H9 (cell line): ENCODE measurements around the gene SPDYA. TPM values are rescaled to one million over a fixed set of nuclear protein-coding genes. Genes with fewer than 3 reads are reported as not detected.

Source experiments
- DNase-seq: peaks from one replicate; pipeline ENCODE4 v3.0.0-alpha.2; 2017
- H2AFZ ChIP-seq: one replicate; pipeline ENCODE4 v1.6.1; 2013; ENCODE audit warnings: mild to moderate bottlenecking, low read length, control low read depth, moderate library complexity
- H2AK5ac ChIP-seq: 2 replicates; pipeline ENCODE4 v1.6.1; 2013; ENCODE audit warnings: low read length, control low read depth, mixed read lengths; ENCODE audit not compliant: insufficient read length
- H2BK120ac ChIP-seq: one replicate; pipeline ENCODE4 v1.6.1; 2013; ENCODE audit warnings: low read depth, mild to moderate bottlenecking, low read length, control low read depth, inconsistent platforms; ENCODE audit not compliant: poor library complexity, severe bottlenecking
- H2BK12ac ChIP-seq: 2 replicates; pipeline ENCODE4 v1.6.1; 2013; ENCODE audit warnings: low read length, control low read depth, mixed read lengths, low read depth; ENCODE audit not compliant: insufficient read length
- H2BK15ac ChIP-seq: 2 replicates; pipeline ENCODE4 v1.6.1; 2013; ENCODE audit warnings: low read depth, low read length, control low read depth
- H2BK20ac ChIP-seq: one replicate; pipeline ENCODE4 v1.6.1; 2013; ENCODE audit warnings: low read depth, mild to moderate bottlenecking, low read length, control low read depth, inconsistent platforms; ENCODE audit not compliant: poor library complexity, severe bottlenecking
- H2BK5ac ChIP-seq: 2 replicates; pipeline ENCODE4 v1.6.1; 2013; ENCODE audit warnings: low read length, control low read depth, mixed read lengths; ENCODE audit not compliant: insufficient read length
- H3K14ac ChIP-seq: 2 replicates; pipeline ENCODE4 v1.6.1; 2013; ENCODE audit warnings: low read length, control low read depth; ENCODE audit not compliant: insufficient read depth
- H3K18ac ChIP-seq: 2 replicates; pipeline ENCODE4 v1.6.1; 2013; ENCODE audit warnings: low read depth, mild to moderate bottlenecking, mixed read lengths, low read length, control low read depth; ENCODE audit not compliant: insufficient read length
- H3K23ac ChIP-seq: 2 replicates; pipeline ENCODE4 v1.6.1; 2013; ENCODE audit warnings: low read length, control low read depth, mixed read lengths, low read depth; ENCODE audit not compliant: insufficient read length
- H3K23me2 ChIP-seq: 2 replicates; pipeline ENCODE4 v1.6.1; 2013; ENCODE audit warnings: low read depth, mild to moderate bottlenecking, mixed read lengths, low read length, control low read depth; ENCODE audit not compliant: insufficient read length, poor library complexity, severe bottlenecking
- H3K27ac ChIP-seq: 2 replicates; pipeline ENCODE4 v1.5.1; 2013; ENCODE audit warnings: low read length, control low read depth, mixed read lengths, low read depth; ENCODE audit not compliant: insufficient read length
- H3K27me3 ChIP-seq: 2 replicates; pipeline ENCODE4 v1.6.1; 2013; ENCODE audit warnings: low read length, control low read depth, inconsistent platforms; ENCODE audit not compliant: insufficient read depth
- H3K4ac ChIP-seq: 2 replicates; pipeline ENCODE4 v1.6.1; 2013; ENCODE audit warnings: low read depth, mild to moderate bottlenecking, control low read depth, inconsistent platforms, low read length, moderate library complexity
- H3K4me1 ChIP-seq: 2 replicates; pipeline ENCODE4 v1.6.1; 2013; ENCODE audit warnings: low read length, control low read depth, inconsistent platforms; ENCODE audit not compliant: insufficient read depth
- H3K4me2 ChIP-seq: 2 replicates; pipeline ENCODE4 v1.6.1; 2013; ENCODE audit warnings: low read length, control low read depth, mixed read lengths; ENCODE audit not compliant: insufficient read length, insufficient read depth
- H3K56ac ChIP-seq: 2 replicates; pipeline ENCODE4 v1.6.1; 2013; ENCODE audit warnings: low read depth, mild to moderate bottlenecking, mixed read lengths, low read length, control low read depth; ENCODE audit not compliant: insufficient read length
- H3K79me1 ChIP-seq: 2 replicates; pipeline ENCODE4 v1.6.1; 2013; ENCODE audit warnings: low read depth, mild to moderate bottlenecking, moderate library complexity, low read length, control low read depth, inconsistent platforms; ENCODE audit not compliant: insufficient read depth, poor library complexity, severe bottlenecking
- H3K79me2 ChIP-seq: 2 replicates; pipeline ENCODE4 v1.6.1; 2013; ENCODE audit warnings: low read length, control low read depth, inconsistent platforms; ENCODE audit not compliant: insufficient read depth
- H3K9ac ChIP-seq: 2 replicates; pipeline ENCODE4 v1.6.1; 2013; ENCODE audit warnings: low read length, control low read depth, mixed read lengths; ENCODE audit not compliant: insufficient read length; ENCODE audit errors: extremely low read depth
- H3K9me3 ChIP-seq: one replicate; pipeline ENCODE4 v1.6.1; 2013; ENCODE audit warnings: low read depth, low read length, inconsistent platforms; ENCODE audit not compliant: control insufficient read depth
- H3T11ph ChIP-seq: one replicate; pipeline ENCODE4 v1.6.1; 2013; ENCODE audit warnings: mild to moderate bottlenecking, low read length, control low read depth, inconsistent platforms
- H4K20me1 ChIP-seq: one replicate; pipeline ENCODE4 v1.6.1; 2013; ENCODE audit not compliant: control insufficient read depth, insufficient read length, insufficient read depth
- H4K5ac ChIP-seq: 2 replicates; pipeline ENCODE4 v1.6.1; 2013; ENCODE audit warnings: low read depth, mild to moderate bottlenecking, mixed read lengths, low read length, control low read depth; ENCODE audit not compliant: insufficient read length
- H4K8ac ChIP-seq: replicated peaks from 2 replicates; pipeline ENCODE4 v1.6.1; 2013; ENCODE audit warnings: low read length, control low read depth, mixed read lengths, low read depth; ENCODE audit not compliant: insufficient read length
- H4K91ac ChIP-seq: 2 replicates; pipeline ENCODE4 v1.6.1; 2013; ENCODE audit warnings: low read depth, mild to moderate bottlenecking, moderate library complexity, mixed read lengths, low read length, control low read depth; ENCODE audit not compliant: insufficient read length
- H3K27ac Mint-ChIP-seq, 3 experiments: 2 replicates in 2 of 3; 3 replicates in 1 of 3; pipeline ENCODE4 v1.8.0; 2020 to 2021; ENCODE audit warnings: mixed read lengths in 3 of 3, mild to moderate bottlenecking in 1 of 3, moderate library complexity in 1 of 3
- H3K27me3 Mint-ChIP-seq: 2 replicates; pipeline ENCODE4 v1.8.0; 2021; ENCODE audit warnings: low read depth, mild to moderate bottlenecking, moderate library complexity, mixed read lengths
- H3K36me3 Mint-ChIP-seq, 3 experiments: 2 replicates in 2 of 3; 3 replicates in 1 of 3; pipeline ENCODE4 v1.8.0; 2020 to 2021; ENCODE audit warnings: low read depth in 3 of 3, mixed read lengths in 3 of 3; ENCODE audit not compliant: insufficient read depth in 1 of 3
- H3K4me1 Mint-ChIP-seq, 2 experiments: 2 replicates each; pipeline ENCODE4 v1.8.0; 2020; ENCODE audit warnings: mixed read lengths in 2 of 2
- H3K4me3 Mint-ChIP-seq, 2 experiments: 2 replicates in 1 of 2; 3 replicates in 1 of 2; pipeline ENCODE4 v1.8.0; 2020 to 2021; ENCODE audit warnings: mild to moderate bottlenecking in 2 of 2, mixed read lengths in 2 of 2, moderate library complexity in 1 of 2
- H3K9me3 Mint-ChIP-seq, 2 experiments: 2 replicates in 1 of 2; 3 replicates in 1 of 2; pipeline ENCODE4 v1.8.0; 2020; ENCODE audit warnings: mild to moderate bottlenecking in 2 of 2, mixed read lengths in 2 of 2, moderate library complexity in 1 of 2
- WGBS: extraction: QIAGEN DNeasy Blood & Tissue Kit; methylation state at CpG from one replicate; pipeline ENCODE4 v1.1.7; 2013; ENCODE audit warnings: missing lambda C conversion rate, low lambda C conversion rate, mixed read lengths; ENCODE audit not compliant: insufficient read length; ENCODE audit errors: extremely low coverage; 5-methylcytosine and 5-hydroxymethylcytosine counted together
- total RNA-seq: library from RNA; stranded (reverse); gene quantifications from 2 replicates; pipeline ENCODE4 v1.2.1, GENCODE V29; 2021
- TF ChIP-seq, protein P1 (sequence below): fragments of 200-600 bp; sonication (generic); conservative IDR thresholded peaks from 3 replicates; pipeline ENCODE4 v1.8.0; 2021; ENCODE audit warnings: antibody characterized with exemption, mild to moderate bottlenecking

Gene SPDYA
- total RNA-seq, 1 experiment from 2014 or later: 0.52 TPM

DNA sequence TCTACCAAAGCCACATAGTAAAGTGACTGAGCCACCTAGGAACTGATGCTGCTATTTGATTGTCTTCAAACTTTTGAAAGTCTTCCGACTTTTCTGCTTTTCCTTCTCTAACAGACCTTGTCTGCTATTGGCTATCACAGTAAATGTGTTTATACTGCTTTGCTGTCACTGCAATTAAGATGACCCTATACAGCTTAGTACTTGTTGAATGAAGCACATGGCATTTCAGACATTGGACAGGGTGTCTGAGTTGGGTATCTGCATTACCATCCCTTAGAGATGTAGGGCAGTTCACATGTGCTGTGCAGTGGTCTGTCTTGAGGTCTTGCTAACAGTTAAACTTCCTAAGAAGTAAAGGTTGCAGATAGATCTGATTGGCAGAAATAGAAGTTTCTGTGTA lies 87.4 kb downstream of the SPDYA start:
- TF ChIP-seq, protein P1, sequence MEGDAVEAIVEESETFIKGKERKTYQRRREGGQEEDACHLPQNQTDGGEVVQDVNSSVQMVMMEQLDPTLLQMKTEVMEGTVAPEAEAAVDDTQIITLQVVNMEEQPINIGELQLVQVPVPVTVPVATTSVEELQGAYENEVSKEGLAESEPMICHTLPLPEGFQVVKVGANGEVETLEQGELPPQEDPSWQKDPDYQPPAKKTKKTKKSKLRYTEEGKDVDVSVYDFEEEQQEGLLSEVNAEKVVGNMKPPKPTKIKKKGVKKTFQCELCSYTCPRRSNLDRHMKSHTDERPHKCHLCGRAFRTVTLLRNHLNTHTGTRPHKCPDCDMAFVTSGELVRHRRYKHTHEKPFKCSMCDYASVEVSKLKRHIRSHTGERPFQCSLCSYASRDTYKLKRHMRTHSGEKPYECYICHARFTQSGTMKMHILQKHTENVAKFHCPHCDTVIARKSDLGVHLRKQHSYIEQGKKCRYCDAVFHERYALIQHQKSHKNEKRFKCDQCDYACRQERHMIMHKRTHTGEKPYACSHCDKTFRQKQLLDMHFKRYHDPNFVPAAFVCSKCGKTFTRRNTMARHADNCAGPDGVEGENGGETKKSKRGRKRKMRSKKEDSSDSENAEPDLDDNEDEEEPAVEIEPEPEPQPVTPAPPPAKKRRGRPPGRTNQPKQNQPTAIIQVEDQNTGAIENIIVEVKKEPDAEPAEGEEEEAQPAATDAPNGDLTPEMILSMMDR: no peak
- Mint-ChIP-seq H3K4me3 (no peak overlapping the region; a peak in 2 of 5 replicates), H3K27ac (no peak overlapping the region), H3K9me3 (peaks cover 0 to 2% of the 10 kb centered on the region in 2 experiments; a peak in 1 of 5 replicates), H3K27me3 (no peaks in the 10 kb centered on the region), H3K36me3 (peaks cover 15 to 28% (median 21%) of the 10 kb centered on the region in 3 experiments), H3K4me1 (peaks cover 28 to 34% of the 10 kb centered on the region in 2 experiments)
- no peaks in the 10 kb centered on the region for H4K20me1 ChIP-seq
- no peak overlapping the region for H2BK5ac ChIP-seq
- WGBS: no CpG with 5 or more reads among the region's 1 CpG
- no peak for DNase-seq
- H3K27ac ChIP-seq: no peak overlapping the region
- H3K18ac ChIP-seq: no peak overlapping the region
- no peak overlapping the region for H4K5ac ChIP-seq
- H3K27me3 ChIP-seq: no peaks in the 10 kb centered on the region
- no peak overlapping the region for H2AFZ ChIP-seq
- no peak overlapping the region for H3T11ph ChIP-seq
- H3K23me2 ChIP-seq: peaks cover 3% of the 10 kb centered on the region
- H3K9ac ChIP-seq: no peak overlapping the region
- H3K4ac ChIP-seq: no peak overlapping the region
- H2AK5ac ChIP-seq: no peak overlapping the region
- peak overlapping the region; percentile 94 for H3K4me2 ChIP-seq
- H3K4me1 ChIP-seq: peaks cover 2% of the 10 kb centered on the region; the same call in 1 of the 2 replicates
- H3K23ac ChIP-seq: no peak overlapping the region
- no peak overlapping the region for H2BK20ac ChIP-seq
- H3K56ac ChIP-seq: no peak overlapping the region
- H4K8ac ChIP-seq: no peak overlapping the region
- H2BK120ac ChIP-seq: no peak overlapping the region
- no peak overlapping the region for H2BK15ac ChIP-seq
- no peaks in the 10 kb centered on the region for H3K9me3 ChIP-seq
- H2BK12ac ChIP-seq: no peak overlapping the region
- no peaks in the 10 kb centered on the region for H3K79me1 ChIP-seq
- H4K91ac ChIP-seq: no peak overlapping the region
- H3K79me2 ChIP-seq: peaks cover 78% of the 10 kb centered on the region
- no peak overlapping the region for H3K14ac ChIP-seq

Other genes with a start within 250 kb of the SPDYA start
- 183 and 184 TPM in 2 replicates for gene PPP1CB, start 59.0 kb upstream of the SPDYA start, total RNA-seq
- 20.7 and 21.0 TPM in 2 replicates for gene TRMT61B, start 59.5 kb downstream of the SPDYA start, total RNA-seq
- 154 and 186 TPM in 2 replicates for gene WDR43, start 83.8 kb downstream of the SPDYA start, total RNA-seq
- 0.18 and 0.83 TPM in 2 replicates for gene TOGARAM2, start 170.5 kb downstream of the SPDYA start, total RNA-seq